Measurements from ENCODE around the gene ANKH. TPM values are rescaled to one million over a fixed set of nuclear protein-coding genes. Genes with fewer than 3 reads are reported as not detected.

Gene ANKH
- polyA plus RNA-seq, 2 of the 4 experiments (the other 2 are of a cell fraction) = 11.7 to 17.3 TPM

DNA sequence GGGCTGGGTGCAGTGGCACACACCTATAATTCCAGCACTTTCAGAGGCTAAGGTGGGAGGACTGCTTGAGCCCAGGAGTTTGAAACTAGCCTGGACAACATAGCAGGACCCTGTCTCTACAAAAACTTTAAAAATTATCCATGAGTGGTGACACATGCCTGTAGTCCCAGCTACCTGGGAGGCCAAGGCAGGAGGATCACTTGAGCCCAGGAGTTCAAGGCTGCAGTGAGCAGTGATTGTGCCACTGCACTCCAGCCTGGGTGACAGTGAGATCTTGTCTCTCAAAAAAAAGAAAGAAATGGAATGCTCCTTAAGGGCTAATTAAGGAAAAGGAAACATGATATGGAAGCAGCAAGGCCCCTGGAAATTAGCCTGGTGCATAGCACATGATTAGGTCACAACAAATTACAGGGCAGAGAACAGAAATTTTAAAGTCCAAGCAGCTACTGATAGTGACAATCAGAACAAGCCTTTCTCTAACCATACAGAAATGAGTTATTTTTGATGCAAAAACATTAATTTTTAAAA lies 19.5 kb downstream of the ANKH start (continued):
- TF ChIP-seq, protein P1, sequence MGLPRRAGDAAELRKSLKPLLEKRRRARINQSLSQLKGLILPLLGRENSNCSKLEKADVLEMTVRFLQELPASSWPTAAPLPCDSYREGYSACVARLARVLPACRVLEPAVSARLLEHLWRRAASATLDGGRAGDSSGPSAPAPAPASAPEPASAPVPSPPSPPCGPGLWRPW (IDR thresholded peaks at IDR 0.05) = no peak
- TF ChIP-seq RAD21 (conservative IDR thresholded peaks at IDR 0.05 in 1 of 2, IDR thresholded peaks at IDR 0.05 in 1 of 2) = no peak

DNA sequence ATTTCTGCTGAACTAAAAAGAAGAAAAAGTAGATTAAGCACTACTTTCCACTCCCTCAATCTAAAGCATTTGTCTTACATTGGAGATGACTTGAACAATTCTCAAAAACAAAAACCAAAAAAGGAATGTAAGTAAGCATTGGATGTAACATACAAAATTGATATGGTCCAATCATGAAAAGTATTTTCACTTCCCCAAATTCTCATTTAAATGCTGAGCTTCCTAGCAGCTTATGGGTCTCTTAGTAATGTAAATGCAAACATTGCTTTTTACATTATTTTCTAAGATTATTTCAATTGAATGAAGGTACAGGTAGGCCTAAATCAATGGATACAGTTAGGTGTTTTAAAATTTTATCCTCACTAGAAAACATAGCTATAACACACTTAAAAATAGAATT lies 20.0 kb downstream of the ANKH start:
- POLR2A ChIA-PET = no interaction called here
- peaks cover 6% of the 10 kb centered on the region; the same call in 1 of the 3 replicates for H3K4me1 ChIP-seq
- FAIRE-seq (no peak), ATAC-seq (no peak), DNase-seq (ENCODE audit: low read depth in 1 of 2, low spot score in 1 of 2) (no peak)
- CTCF ChIA-PET = no interaction called here
- no peak overlapping the region for H3K27ac ChIP-seq
- H3K9me3 ChIP-seq = no peaks in the 10 kb centered on the region
- no peak overlapping the region for H3K4me2 ChIP-seq
- no peak overlapping the region for H3K4me3 ChIP-seq
- TF ChIP-seq PHF8 (IDR thresholded peaks at IDR 0.05; ENCODE audit: borderline replicate concordance, low read depth) (no peak), NR3C1 (IDR thresholded peaks at IDR 0.05) (no peak), NFE2L2 (conservative IDR thresholded peaks at IDR 0.05; ENCODE audit: low read length) (no peak), RAD21 (conservative IDR thresholded peaks at IDR 0.05 in 1 of 2, IDR thresholded peaks at IDR 0.05 in 1 of 2) (no peak), ZFP36 (IDR thresholded peaks at IDR 0.05; ENCODE audit: borderline replicate concordance, partially characterized antibody) (no peak), KDM1A (IDR thresholded peaks at IDR 0.05; ENCODE audit: low read depth) (no peak), HEYL (CRISPR knock-in tag; IDR thresholded peaks at IDR 0.05) (no peak), BHLHE40 (IDR thresholded peaks at IDR 0.05; ENCODE audit: low read depth, low read length) (no peak), TFCP2L1 (CRISPR knock-in tag; IDR thresholded peaks at IDR 0.05) (no peak), SREBF2 (IDR thresholded peaks at IDR 0.05) (no peak), FOSL2 (IDR thresholded peaks at IDR 0.05) (no peak), FOSL2 (CRISPR knock-in tag; IDR thresholded peaks at IDR 0.05) (no peak)
- TF ChIP-seq, protein P2, sequence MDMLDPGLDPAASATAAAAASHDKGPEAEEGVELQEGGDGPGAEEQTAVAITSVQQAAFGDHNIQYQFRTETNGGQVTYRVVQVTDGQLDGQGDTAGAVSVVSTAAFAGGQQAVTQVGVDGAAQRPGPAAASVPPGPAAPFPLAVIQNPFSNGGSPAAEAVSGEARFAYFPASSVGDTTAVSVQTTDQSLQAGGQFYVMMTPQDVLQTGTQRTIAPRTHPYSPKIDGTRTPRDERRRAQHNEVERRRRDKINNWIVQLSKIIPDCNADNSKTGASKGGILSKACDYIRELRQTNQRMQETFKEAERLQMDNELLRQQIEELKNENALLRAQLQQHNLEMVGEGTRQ (IDR thresholded peaks at IDR 0.05) = no peak
- TF ChIP-seq, protein P1 (IDR thresholded peaks at IDR 0.05) = no peak

DNA sequence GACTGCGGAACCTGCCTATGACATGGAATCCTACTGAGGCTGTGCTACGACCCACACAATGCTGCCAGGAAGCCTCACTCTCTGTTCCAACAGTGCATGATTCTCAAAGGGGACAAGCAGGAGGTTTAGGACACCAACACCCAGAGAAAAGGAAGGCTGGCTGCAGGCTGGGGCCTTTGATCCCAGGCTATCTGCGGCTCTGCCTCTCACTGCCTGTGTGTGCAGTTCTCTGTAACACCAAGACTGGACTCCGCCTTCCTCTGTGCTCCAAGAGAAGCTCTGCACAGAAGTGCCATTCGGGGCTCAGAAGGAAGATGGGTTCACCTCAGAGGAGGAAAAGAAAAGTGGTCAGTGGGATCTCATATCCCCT lies 20.5 kb downstream of the ANKH start:
- POLR2A ChIA-PET = no interaction called here
- no peak for ATAC-seq
- CTCF ChIA-PET = interaction anchor here (0.6 to 1.6 kb wide), 2 partner anchors 125 to 351 kb away, joined by 3 read pairs; no protein-coding TSS in a partner anchor

More for the DNA sequence above, 20.5 kb downstream of the ANKH start:
- H3K4me3 ChIP-seq = no peak overlapping the region
- no peak overlapping the region for H3K27ac ChIP-seq
- no peak overlapping the region for H3K4me2 ChIP-seq
- 90% methylated on average over 5 of the region's 5 CpGs for WGBS (ENCODE audit: missing lambda C conversion rate)
- no peak for FAIRE-seq
- TF ChIP-seq, protein P3, sequence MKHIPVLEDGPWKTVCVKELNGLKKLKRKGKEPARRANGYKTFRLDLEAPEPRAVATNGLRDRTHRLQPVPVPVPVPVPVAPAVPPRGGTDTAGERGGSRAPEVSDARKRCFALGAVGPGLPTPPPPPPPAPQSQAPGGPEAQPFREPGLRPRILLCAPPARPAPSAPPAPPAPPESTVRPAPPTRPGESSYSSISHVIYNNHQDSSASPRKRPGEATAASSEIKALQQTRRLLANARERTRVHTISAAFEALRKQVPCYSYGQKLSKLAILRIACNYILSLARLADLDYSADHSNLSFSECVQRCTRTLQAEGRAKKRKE (CRISPR knock-in tag; IDR thresholded peaks at IDR 0.05; ENCODE audit: low read depth) = no peak
- TF ChIP-seq BHLHE40 (IDR thresholded peaks at IDR 0.05; ENCODE audit: low read depth, low read length) (no peak), CBX8 (IDR thresholded peaks at IDR 0.05) (no peak), HEYL (CRISPR knock-in tag; IDR thresholded peaks at IDR 0.05) (no peak), MAFK (IDR thresholded peaks at IDR 0.05; ENCODE audit: partially characterized antibody) (no peak), RNF2 (IDR thresholded peaks at IDR 0.05; ENCODE audit: borderline replicate concordance, low read depth) (no peak), PHF8 (IDR thresholded peaks at IDR 0.05; ENCODE audit: borderline replicate concordance, low read depth) (no peak), FOSB (CRISPR knock-in tag; IDR thresholded peaks at IDR 0.05) (no peak), JUNB (IDR thresholded peaks at IDR 0.05) (no peak), NPAS2 (CRISPR knock-in tag; IDR thresholded peaks at IDR 0.05; ENCODE audit: borderline replicate concordance) (no peak), SMC3 (IDR thresholded peaks at IDR 0.05) (no peak)
- TF ChIP-seq, protein P1 (IDR thresholded peaks at IDR 0.05) = no peak
- H3K9me3 ChIP-seq = no peaks in the 10 kb centered on the region
- no peak for DNase-seq (ENCODE audit: low read depth in 1 of 2, low spot score in 1 of 2)
- peaks cover 6% of the 10 kb centered on the region; the same call in 1 of the 3 replicates for H3K4me1 ChIP-seq
